ENCODE data around the gene NPHP4.

The NPHP4 gene

GRCh38 chr1:6012529-6013318 lies 20.5 kb upstream of the NPHP4 start:
- Histone ChIP-seq H3K9ac (ENCODE audit: low read length in 5 of 5) (no peak overlapping the region), H3K4me1 (ENCODE audit: control insufficient read depth in 5 of 5, insufficient read depth in 5 of 5, low read length in 5 of 5) (peaks cover 0 to 13% (median 3%) of the 10 kb centered on the region in 5 donors), H3K36me3 (ENCODE audit: control insufficient read depth in 5 of 5, insufficient read depth in 5 of 5, low read length in 5 of 5) (no peaks in the 10 kb centered on the region), H3K27ac (ENCODE audit: low read depth, low read length) (no peak overlapping the region), H3K27me3 (ENCODE audit: control insufficient read depth in 5 of 5, insufficient read depth in 4 of 5, low read length in 5 of 5) (peaks cover 0 to 3% (median 0%) of the 10 kb centered on the region in 5 donors), H3K9me3 (ENCODE audit: control insufficient read depth in 5 of 5, low read length in 5 of 5) (no peaks in the 10 kb centered on the region), H3K4me3 (ENCODE audit: low read depth in 1 of 5, low read length in 5 of 5) (no peak overlapping the region)

DNA sequence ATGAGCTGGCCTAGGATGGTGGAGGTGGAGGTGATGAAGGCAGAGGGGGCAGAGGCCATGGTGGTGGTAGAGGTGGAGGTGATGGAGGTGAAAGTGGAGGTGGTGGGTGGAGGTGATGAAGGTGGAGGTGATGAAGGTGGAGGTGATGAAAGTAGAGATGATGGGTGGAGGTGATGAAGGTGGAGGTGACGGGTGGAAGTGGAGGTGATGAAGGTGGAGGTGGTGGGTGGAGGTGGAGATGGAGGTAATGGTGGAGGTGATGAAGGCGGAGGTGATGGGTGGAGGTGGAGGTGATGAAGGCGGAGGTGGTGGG lies 19.7 kb upstream of the NPHP4 start:
- peaks cover 0 to 8% (median 0%) of the 10 kb centered on the region in 5 donors for H3K27me3 ChIP-seq (ENCODE audit: control insufficient read depth in 5 of 5, insufficient read depth in 4 of 5, low read length in 5 of 5)

GRCh38 chr1:6011161-6011945 lies 19.1 kb upstream of the NPHP4 start:
- no peak overlapping the region for H3K4me3 ChIP-seq (ENCODE audit: low read depth in 1 of 5, low read length in 5 of 5)
- H3K9ac ChIP-seq (ENCODE audit: low read length in 5 of 5), result no peak overlapping the region
- no peaks in the 10 kb centered on the region for H3K9me3 ChIP-seq (ENCODE audit: control insufficient read depth in 5 of 5, low read length in 5 of 5)
- H3K27ac ChIP-seq (ENCODE audit: low read depth, low read length), result no peak overlapping the region
- peaks cover 0 to 8% (median 0%) of the 10 kb centered on the region in 5 donors for H3K27me3 ChIP-seq (ENCODE audit: control insufficient read depth in 5 of 5, insufficient read depth in 4 of 5, low read length in 5 of 5)
- no peaks in the 10 kb centered on the region for H3K36me3 ChIP-seq (ENCODE audit: control insufficient read depth in 5 of 5, insufficient read depth in 5 of 5, low read length in 5 of 5)
- H3K4me1 ChIP-seq (ENCODE audit: control insufficient read depth in 5 of 5, insufficient read depth in 5 of 5, low read length in 5 of 5), result peaks cover 0 to 13% (median 3%) of the 10 kb centered on the region in 5 donors

More for the DNA sequence above, 19.7 kb upstream of the NPHP4 start:
- H3K9ac ChIP-seq (ENCODE audit: low read length in 5 of 5), result no peak overlapping the region
- H3K27ac ChIP-seq (ENCODE audit: low read depth, low read length), result no peak overlapping the region
- no peak overlapping the region for H3K4me3 ChIP-seq (ENCODE audit: low read depth in 1 of 5, low read length in 5 of 5)
- no peaks in the 10 kb centered on the region for H3K36me3 ChIP-seq (ENCODE audit: control insufficient read depth in 5 of 5, insufficient read depth in 5 of 5, low read length in 5 of 5)
- peaks cover 0 to 13% (median 3%) of the 10 kb centered on the region in 5 donors for H3K4me1 ChIP-seq (ENCODE audit: control insufficient read depth in 5 of 5, insufficient read depth in 5 of 5, low read length in 5 of 5)
- H3K9me3 ChIP-seq (ENCODE audit: control insufficient read depth in 5 of 5, low read length in 5 of 5), result no peaks in the 10 kb centered on the region

DNA sequence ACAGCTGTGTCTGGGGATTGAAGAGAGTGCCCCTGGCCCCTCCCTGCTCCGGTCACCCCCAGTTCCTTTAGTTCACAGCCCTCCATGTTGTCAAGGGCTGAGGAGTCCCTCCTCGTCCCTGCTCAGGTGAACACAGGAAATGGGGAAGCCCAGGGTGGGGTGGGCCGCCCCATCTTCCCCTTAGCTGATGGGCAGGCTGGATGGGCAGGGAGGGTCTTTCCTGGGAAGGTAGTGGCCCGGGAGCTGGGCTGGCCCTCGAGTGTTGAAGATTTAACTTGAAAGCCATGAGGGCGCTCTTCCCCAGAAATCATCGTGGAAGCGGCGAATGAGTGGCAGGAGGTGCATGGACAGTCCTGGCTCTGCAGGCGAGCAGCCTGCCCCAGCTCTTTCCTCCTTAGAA lies 18.3 kb upstream of the NPHP4 start:
- Histone ChIP-seq H3K36me3 (ENCODE audit: control insufficient read depth in 5 of 5, insufficient read depth in 5 of 5, low read length in 5 of 5) (no peaks in the 10 kb centered on the region), H3K9ac (ENCODE audit: low read length in 5 of 5) (no peak overlapping the region), H3K9me3 (ENCODE audit: control insufficient read depth in 5 of 5, low read length in 5 of 5) (no peaks in the 10 kb centered on the region), H3K27me3 (ENCODE audit: control insufficient read depth in 5 of 5, insufficient read depth in 4 of 5, low read length in 5 of 5) (peaks cover 0 to 8% (median 0%) of the 10 kb centered on the region in 5 donors), H3K27ac (ENCODE audit: low read depth, low read length) (no peak overlapping the region), H3K4me1 (ENCODE audit: control insufficient read depth in 5 of 5, insufficient read depth in 5 of 5, low read length in 5 of 5) (peaks cover 0 to 13% (median 3%) of the 10 kb centered on the region in 5 donors), H3K4me3 (ENCODE audit: low read depth in 1 of 5, low read length in 5 of 5) (no peak overlapping the region)

DNA sequence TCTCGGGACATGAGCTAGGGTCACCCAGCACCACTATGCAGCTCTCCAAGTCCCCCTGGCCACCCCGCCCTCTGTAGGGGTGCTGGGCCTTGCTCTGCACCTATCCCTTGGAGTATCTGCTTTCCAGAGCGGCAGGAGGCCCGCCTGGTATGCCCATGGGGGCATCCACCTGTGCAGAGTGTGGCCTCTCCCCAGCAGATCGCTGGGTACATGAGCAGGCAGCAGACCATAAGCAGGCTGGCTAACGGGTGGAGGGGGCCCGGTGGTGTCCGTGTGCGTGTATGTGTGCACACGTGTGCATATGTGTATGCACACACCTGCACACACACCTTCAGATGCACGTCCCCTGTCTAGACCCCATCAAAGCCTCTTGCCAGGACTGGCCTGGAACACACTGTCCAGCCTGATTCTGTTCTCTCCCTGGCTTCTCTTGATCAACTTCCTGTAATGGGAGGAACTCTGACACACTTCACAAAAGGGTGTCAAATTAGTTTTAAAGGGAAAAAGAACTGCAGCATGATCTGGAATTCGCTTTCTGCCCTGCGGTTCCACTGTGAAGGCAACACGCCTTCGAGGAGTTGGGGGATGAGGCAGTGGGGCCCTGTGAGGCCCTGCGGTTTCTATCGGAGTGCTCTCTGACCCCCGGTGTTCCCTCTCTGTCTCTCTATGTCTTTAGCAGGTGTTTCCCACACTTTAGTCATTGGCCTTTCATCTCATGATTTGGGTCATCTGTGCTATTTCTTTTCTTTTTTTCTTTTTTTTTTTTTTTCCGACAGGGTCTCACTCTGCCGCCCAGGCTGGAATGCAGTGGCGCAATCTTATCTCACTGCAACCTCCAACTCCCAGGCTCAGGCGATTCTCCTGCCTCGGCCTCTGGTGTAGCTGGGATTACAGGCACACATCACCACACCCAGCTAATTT lies 17.2 kb upstream of the NPHP4 start:
- H3K9me3 ChIP-seq (ENCODE audit: control insufficient read depth in 5 of 5, low read length in 5 of 5), result no peaks in the 10 kb centered on the region
- peaks cover 0 to 9% (median 0%) of the 10 kb centered on the region in 5 donors for H3K4me1 ChIP-seq (ENCODE audit: control insufficient read depth in 5 of 5, insufficient read depth in 5 of 5, low read length in 5 of 5)
- H3K9ac ChIP-seq (ENCODE audit: low read length in 5 of 5), result no peak overlapping the region
- H3K27ac ChIP-seq (ENCODE audit: low read depth, low read length), result no peak overlapping the region
- peaks cover 0 to 8% (median 0%) of the 10 kb centered on the region in 5 donors for H3K27me3 ChIP-seq (ENCODE audit: control insufficient read depth in 5 of 5, insufficient read depth in 4 of 5, low read length in 5 of 5)
- H3K4me3 ChIP-seq (ENCODE audit: low read depth in 1 of 5, low read length in 5 of 5), result no peak overlapping the region
- no peaks in the 10 kb centered on the region for H3K36me3 ChIP-seq (ENCODE audit: control insufficient read depth in 5 of 5, insufficient read depth in 5 of 5, low read length in 5 of 5)

DNA sequence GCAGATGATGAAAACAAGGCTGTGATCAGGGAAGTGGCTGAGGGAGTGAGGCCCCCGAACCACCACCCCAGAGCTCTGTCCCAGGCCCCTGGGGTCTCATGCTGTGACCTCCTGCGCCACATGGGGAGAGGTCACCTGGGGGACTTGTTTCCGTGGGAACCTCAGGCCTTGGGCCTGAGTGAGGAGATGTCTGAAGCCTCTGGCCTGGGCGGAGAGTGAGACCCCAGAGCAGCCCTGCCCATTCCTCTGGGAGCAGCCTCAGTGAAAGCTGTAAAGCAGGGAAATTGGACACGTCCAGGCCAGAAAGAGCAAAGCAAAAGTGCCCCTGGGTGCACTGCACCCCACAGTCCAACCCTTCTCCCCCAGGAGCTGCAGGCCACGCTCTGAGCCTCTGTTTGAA lies 16.5 kb upstream of the NPHP4 start:
- Histone ChIP-seq H3K27ac (ENCODE audit: low read depth, low read length) (no peak overlapping the region), H3K4me1 (ENCODE audit: control insufficient read depth in 5 of 5, insufficient read depth in 5 of 5, low read length in 5 of 5) (peaks cover 0 to 8% (median 0%) of the 10 kb centered on the region in 5 donors), H3K36me3 (ENCODE audit: control insufficient read depth in 5 of 5, insufficient read depth in 5 of 5, low read length in 5 of 5) (no peaks in the 10 kb centered on the region), H3K4me3 (ENCODE audit: low read depth in 1 of 5, low read length in 5 of 5) (no peak overlapping the region), H3K9me3 (ENCODE audit: control insufficient read depth in 5 of 5, low read length in 5 of 5) (no peaks in the 10 kb centered on the region), H3K27me3 (ENCODE audit: control insufficient read depth in 5 of 5, insufficient read depth in 4 of 5, low read length in 5 of 5) (peaks cover 0 to 8% (median 0%) of the 10 kb centered on the region in 5 donors), H3K9ac (ENCODE audit: low read length in 5 of 5) (no peak overlapping the region)

- Histone ChIP-seq H3K4me1 (ENCODE audit: control insufficient read depth in 5 of 5, insufficient read depth in 5 of 5, low read length in 5 of 5) (peaks cover 0 to 8% (median 0%) of the 10 kb centered on the region in 5 donors), H3K27me3 (ENCODE audit: control insufficient read depth in 5 of 5, insufficient read depth in 4 of 5, low read length in 5 of 5) (peaks cover 0 to 8% (median 0%) of the 10 kb centered on the region in 5 donors), H3K9ac (ENCODE audit: low read length in 5 of 5) (no peak overlapping the region), H3K4me3 (ENCODE audit: low read depth in 1 of 5, low read length in 5 of 5) (no peak overlapping the region), H3K36me3 (ENCODE audit: control insufficient read depth in 5 of 5, insufficient read depth in 5 of 5, low read length in 5 of 5) (no peaks in the 10 kb centered on the region), H3K9me3 (ENCODE audit: control insufficient read depth in 5 of 5, low read length in 5 of 5) (no peaks in the 10 kb centered on the region), H3K27ac (ENCODE audit: low read depth, low read length) (no peak overlapping the region)
These were observed 15.8 kb upstream of the NPHP4 start for GRCh38 chr1:6008084-6008415.

DNA sequence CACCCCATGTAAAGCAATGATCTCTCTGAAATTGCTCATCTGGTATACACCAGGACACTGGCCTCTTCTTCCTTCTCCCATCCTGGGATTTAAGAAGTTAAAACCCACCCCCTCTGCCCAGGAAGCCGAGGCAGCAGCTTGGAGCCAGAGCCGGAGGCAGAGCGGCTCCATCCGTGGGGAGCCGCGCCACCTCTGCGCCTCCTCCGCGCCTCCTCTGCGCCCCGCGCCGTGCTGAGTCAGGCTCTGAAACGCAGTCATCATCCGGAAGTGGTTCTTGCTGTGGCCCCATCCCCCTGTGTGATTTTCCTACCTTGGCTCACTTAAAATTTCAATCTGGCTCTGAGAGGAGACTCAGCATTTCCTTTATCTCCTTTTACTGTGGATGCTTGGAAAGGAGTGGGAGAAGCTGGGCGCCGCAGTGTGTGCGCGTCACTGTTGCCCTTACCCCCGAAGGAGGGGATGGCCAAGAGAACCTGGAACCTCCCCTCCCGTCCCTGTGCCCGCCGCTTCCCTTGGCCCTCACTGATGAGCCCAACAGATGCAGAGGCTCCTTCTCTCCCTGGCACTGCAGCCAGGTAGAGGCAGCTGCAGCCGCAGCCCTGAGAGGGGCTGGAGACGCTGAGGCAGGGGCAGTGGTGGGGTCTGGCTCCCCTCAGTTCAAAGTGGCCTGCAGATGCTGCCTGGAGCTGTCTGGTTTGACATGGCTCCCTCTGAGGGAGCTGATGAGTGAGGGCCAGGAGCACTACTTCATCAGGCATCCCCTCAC lies 15.3 kb upstream of the NPHP4 start:
- no peak overlapping the region for H3K9ac ChIP-seq (ENCODE audit: low read length in 5 of 5)
- H3K4me1 ChIP-seq (ENCODE audit: control insufficient read depth in 5 of 5, insufficient read depth in 5 of 5, low read length in 5 of 5), result peaks cover 0 to 8% (median 0%) of the 10 kb centered on the region in 5 donors

GRCh38 chr1:6006882-6007281 lies 14.7 kb upstream of the NPHP4 start:
- Histone ChIP-seq H3K4me1 (ENCODE audit: control insufficient read depth in 5 of 5, insufficient read depth in 5 of 5, low read length in 5 of 5) (peaks cover 0 to 8% (median 0%) of the 10 kb centered on the region in 5 donors), H3K4me3 (ENCODE audit: low read depth in 1 of 5, low read length in 5 of 5) (no peak overlapping the region), H3K36me3 (ENCODE audit: control insufficient read depth in 5 of 5, insufficient read depth in 5 of 5, low read length in 5 of 5) (no peaks in the 10 kb centered on the region), H3K9ac (ENCODE audit: low read length in 5 of 5) (no peak overlapping the region), H3K9me3 (ENCODE audit: control insufficient read depth in 5 of 5, low read length in 5 of 5) (no peaks in the 10 kb centered on the region), H3K27ac (ENCODE audit: low read depth, low read length) (no peak overlapping the region), H3K27me3 (ENCODE audit: control insufficient read depth in 5 of 5, insufficient read depth in 4 of 5, low read length in 5 of 5) (peaks cover 0 to 14% (median 0%) of the 10 kb centered on the region in 5 donors)

More for the DNA sequence above, 15.3 kb upstream of the NPHP4 start:
- Histone ChIP-seq H3K4me3 (ENCODE audit: low read depth in 1 of 5, low read length in 5 of 5) (no peak overlapping the region), H3K9me3 (ENCODE audit: control insufficient read depth in 5 of 5, low read length in 5 of 5) (no peaks in the 10 kb centered on the region), H3K36me3 (ENCODE audit: control insufficient read depth in 5 of 5, insufficient read depth in 5 of 5, low read length in 5 of 5) (no peaks in the 10 kb centered on the region), H3K27ac (ENCODE audit: low read depth, low read length) (no peak overlapping the region), H3K27me3 (ENCODE audit: control insufficient read depth in 5 of 5, insufficient read depth in 4 of 5, low read length in 5 of 5) (peaks cover 0 to 10% (median 0%) of the 10 kb centered on the region in 5 donors)

All from subcutaneous abdominal adipose tissue (tissue), 5 donors.